IPS DF 19.7 (cell line): ENCODE results near the gene IER5L.
A peak's percentile ranks its signal among the peaks of the same experiment; 100 is the strongest.
"Not testable (repeated sequence)": the region's sequence is repeated elsewhere in the genome, so short reads cannot be mapped to it uniquely, and the experiment has no call there.

Experiments
- DNase-seq: peaks from one replicate; pipeline ENCODE4 v3.0.0-alpha.2; 2013; ENCODE audit warnings: low read depth, low spot score

IER5L gene

GRCh38 chr9:129139233-129139992 lies 38.6 kb downstream of the IER5L start:
- DNase-seq: peak; percentile 71

- DNase-seq: no peak
Observed at GRCh38 chr9:129138476-129139232, 39.4 kb downstream of the IER5L start.

GRCh38 chr9:129138144-129138462 lies 40.0 kb downstream of the IER5L start:
- DNase-seq: no peak

- DNase-seq: no peak
Observed at GRCh38 chr9:129137292-129138143, 40.5 kb downstream of the IER5L start.

- no peak for DNase-seq
Observed at GRCh38 chr9:129136446-129137035, 41.5 kb downstream of the IER5L start.

GRCh38 chr9:129135476-129135875 lies 42.6 kb downstream of the IER5L start:
- no peak for DNase-seq

- DNase-seq: no peak
Observed at GRCh38 chr9:129133082-129133481, 45.0 kb downstream of the IER5L start.

- no peak for DNase-seq
Observed at GRCh38 chr9:129131300-129132145, 46.5 kb downstream of the IER5L start.

GRCh38 chr9:129130791-129131190 lies 47.3 kb downstream of the IER5L start:
- no peak for DNase-seq

GRCh38 chr9:129130271-129130670 lies 47.8 kb downstream of the IER5L start:
- DNase-seq: not testable (repeated sequence)

- DNase-seq: no peak
Observed at GRCh38 chr9:129128689-129129088, 49.4 kb downstream of the IER5L start.

GRCh38 chr9:129126749-129127618 lies 51.1 kb downstream of the IER5L start:
- DNase-seq: no peak
